Epithelial cell of prostate (primary cell): ENCODE results near the gene ATP2A2.
"Not testable (repeated sequence)": the region's sequence is repeated elsewhere in the genome, so short reads cannot be mapped to it uniquely, and the experiment has no call there.

Experiments
- DNase-seq: peaks from one replicate; pipeline ENCODE4 v3.0.0-alpha.2; 2011; ENCODE audit warnings: low read depth, low spot score
- H3K27ac ChIP-seq: fragments of 450-650 bp; 2 replicates; pipeline ENCODE4 v1.5.1; 2017; ENCODE audit warnings: mild to moderate bottlenecking

ATP2A2 gene

DNA sequence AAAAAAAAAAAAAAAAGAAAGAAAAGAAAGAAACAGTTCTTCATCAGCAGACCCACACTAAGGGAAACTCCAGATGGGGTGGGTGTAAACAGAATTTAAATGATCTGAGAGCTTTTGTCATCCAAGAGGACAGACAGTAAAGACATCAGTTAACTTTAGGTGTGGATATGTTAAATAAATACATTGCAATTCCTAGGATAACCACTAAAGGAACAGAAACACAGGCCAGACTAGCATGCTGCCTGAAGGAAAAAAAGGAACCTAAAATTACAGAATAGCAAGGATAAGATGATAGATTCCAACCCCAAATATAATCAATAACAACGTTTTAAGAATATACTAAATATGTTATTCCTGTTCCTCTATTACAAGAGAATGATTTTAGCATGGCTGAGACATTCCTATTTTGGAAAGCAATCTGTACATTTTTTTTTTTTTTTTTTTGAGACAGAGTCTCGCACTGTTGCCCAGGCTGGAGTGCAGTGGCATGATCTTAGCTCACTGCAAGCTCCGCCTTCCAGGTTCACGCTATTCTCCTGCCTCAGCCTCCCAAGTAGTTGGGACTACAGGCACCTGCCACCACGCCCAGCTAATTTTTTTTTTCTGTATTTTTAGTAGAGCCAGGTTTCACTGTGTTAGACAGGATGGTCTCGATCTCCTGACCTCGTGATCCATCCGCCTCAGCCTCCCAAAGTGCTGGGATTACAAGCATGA is 77.5 kb downstream of the ATP2A2 start:
- not testable (repeated sequence) for H3K27ac ChIP-seq, DNase-seq

- no peak for DNase-seq
- no peak overlapping the region for H3K27ac ChIP-seq
Observed at GRCh38 chr12:110361216-110361615, 80.2 kb downstream of the ATP2A2 start.

- H3K27ac ChIP-seq: no peak overlapping the region
- no peak for DNase-seq
Observed at GRCh38 chr12:110365489-110366320, 84.7 kb downstream of the ATP2A2 start.

DNA sequence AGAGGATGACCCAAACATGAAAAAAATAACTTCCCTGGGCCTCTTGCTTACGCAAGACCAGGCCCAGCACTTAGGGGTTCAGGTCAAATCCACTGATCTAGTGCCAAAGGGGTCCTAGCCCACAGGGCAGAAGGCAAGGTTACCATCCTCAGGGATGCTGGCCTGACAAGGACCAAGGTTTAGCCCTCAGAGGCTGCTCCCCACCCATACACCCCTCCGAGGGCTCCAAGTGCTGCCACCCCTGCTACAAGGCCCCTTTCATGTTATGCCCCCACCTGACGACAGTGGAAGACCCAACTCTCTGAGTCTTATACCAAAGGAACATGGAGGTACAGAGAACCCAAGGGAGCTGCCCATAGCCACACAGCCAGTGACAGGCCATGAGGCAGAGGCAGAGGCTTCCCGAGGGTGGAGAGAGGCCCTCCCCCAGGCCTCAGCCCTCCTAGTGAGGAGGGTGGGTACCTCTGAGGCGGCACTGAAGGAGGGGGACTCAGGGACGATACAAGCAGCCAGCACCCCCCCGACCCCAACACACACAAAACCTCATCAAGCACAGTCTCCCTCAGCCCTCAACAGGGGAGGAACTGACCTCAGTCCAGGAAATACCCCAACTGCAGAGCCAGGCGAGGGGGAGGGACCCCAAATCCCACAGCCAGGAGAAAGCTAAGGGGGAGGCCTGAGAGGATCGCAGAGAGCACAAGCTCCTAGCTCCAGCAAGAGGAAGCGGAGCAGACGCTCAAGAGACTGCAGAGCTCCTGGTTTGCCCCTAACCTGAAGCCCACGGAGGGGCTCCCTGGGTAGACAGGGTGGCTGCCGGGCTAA is 85.5 kb downstream of the ATP2A2 start:
- H3K27ac ChIP-seq: no peak overlapping the region
- DNase-seq: no peak

GRCh38 chr12:110367181-110367864 is 86.3 kb downstream of the ATP2A2 start:
- H3K27ac ChIP-seq: no peak overlapping the region
- DNase-seq: no peak

GRCh38 chr12:110369992-110370391 is 88.9 kb downstream of the ATP2A2 start:
- H3K27ac ChIP-seq: peak overlapping the region; percentile 84
- no peak for DNase-seq

DNA sequence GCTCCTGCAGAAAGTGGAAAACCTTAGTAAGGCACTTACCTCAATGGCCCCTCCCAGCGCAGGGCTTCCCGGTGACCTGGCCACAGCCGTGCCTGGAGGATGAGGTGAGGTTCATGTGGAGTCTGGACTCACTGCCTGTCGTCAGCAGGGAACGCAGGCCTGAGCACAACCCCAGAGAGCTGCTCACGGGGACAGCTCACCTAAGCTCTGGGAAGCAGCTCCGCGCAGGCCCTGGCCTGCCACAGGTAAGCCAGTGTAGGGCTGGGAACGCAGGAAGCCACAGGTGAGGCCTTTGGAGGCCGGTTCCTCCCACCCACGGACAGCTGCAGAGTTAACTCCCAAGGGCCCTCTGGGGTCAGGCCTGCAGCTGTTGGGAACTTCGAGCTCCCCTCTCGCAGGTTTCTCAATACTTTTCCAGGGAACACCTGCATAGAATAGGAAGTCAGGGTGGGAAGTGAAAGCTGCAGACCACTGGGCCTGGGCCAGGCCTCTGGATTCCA is 89.7 kb downstream of the ATP2A2 start:
- H3K27ac ChIP-seq: peak overlapping the region; percentile 84
- DNase-seq: peak; percentile 90

DNA sequence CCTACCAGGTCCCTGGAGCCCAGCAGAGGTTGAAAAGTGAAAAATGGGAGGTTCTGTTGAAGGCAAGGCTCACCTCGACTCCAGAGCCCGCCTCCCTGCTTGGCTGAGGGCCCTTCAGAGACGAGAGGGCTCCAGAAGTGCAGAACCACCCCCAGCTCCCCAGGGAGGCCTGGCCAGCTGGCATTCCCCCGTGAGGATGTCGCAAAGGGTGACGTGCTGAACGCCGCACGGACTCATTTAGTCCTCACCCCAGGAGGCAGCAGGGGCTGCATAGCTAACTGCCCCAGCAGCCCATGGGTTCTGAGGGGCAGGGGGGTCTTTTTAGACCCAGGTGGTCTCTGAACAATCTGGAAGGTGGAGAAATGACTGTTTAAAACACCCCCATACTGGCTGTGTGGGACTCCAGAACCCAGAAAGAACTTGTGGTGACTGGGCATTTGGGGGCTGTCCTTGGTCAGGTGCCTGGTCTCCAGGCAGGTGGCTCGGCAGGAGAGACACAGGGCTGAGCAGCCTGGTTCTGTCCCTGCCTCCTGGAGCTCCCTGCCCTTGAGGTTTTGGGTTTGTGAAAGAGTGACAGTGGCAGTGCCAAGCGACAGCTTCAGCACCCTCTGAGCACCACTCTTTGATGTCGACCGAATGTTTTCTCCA is 90.5 kb downstream of the ATP2A2 start:
- DNase-seq: no peak

GRCh38 chr12:110372056-110372425 is 91.0 kb downstream of the ATP2A2 start:
- peak overlapping the region; percentile 84 for H3K27ac ChIP-seq
- DNase-seq: no peak

More for the DNA sequence above, 90.5 kb downstream of the ATP2A2 start:
- peak overlapping the region; percentile 84 for H3K27ac ChIP-seq

DNA sequence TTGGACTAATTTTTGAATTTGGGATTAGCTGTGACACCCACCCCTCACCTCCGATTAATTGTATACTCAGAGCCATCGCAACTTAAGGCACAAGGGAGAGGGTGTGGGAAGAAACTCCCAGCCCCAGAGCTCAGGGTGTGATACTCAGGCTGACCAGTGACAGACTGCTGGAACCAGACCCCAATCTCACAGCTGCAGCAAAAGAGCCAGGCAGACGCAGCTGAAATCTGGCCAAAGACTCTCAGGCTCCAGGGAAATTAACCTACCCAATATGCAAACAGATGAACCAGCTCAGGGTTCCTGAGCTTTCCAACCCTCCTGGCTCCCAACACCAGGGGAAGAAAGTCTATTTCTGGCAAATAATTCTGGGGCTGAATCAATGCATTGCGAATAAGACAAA is 92.0 kb downstream of the ATP2A2 start:
- H3K27ac ChIP-seq: peak overlapping the region; percentile 56
- no peak for DNase-seq

- no peak for DNase-seq
- peak overlapping the region; percentile 56 for H3K27ac ChIP-seq
Observed at GRCh38 chr12:110373425-110373824, 92.4 kb downstream of the ATP2A2 start.

DNA sequence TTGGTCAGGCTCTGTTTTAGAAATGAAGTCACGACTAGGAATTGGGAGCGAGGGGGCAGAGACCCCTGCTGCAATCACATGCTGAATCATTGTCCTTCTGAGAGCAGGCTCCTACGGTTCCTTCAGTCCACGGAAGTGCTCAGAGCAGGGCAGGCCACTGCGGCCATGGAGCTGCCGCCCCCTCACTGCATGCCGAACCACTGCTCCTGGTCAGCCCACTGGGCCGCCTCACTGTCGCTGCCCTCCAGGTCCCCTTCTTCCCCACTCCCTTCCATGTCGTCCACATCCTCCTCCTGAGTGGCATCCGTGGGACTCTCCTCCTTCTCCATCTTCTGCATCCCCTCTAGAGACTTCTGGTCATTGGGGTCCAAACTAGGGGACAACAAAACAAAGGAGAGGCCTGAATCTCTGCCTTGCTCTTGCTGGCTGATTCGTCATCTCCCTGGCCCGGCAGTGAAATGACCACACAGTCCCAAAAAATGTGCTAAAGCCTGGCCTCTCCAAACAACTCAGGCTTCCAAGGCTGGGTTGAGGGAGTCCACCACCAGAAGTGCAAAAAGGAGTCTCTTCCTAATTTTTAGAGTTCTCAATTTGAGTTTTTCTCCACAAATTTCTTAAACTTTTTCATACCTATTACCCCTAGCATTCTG is 93.0 kb downstream of the ATP2A2 start:
- no peak for DNase-seq
- H3K27ac ChIP-seq: peak overlapping the region; percentile 56

- DNase-seq, H3K27ac ChIP-seq: not testable (repeated sequence)
Observed at GRCh38 chr12:110378131-110378790, 97.2 kb downstream of the ATP2A2 start.

GRCh38 chr12:110379197-110379596 is 98.2 kb downstream of the ATP2A2 start:
- H3K27ac ChIP-seq: no peak overlapping the region

DNA sequence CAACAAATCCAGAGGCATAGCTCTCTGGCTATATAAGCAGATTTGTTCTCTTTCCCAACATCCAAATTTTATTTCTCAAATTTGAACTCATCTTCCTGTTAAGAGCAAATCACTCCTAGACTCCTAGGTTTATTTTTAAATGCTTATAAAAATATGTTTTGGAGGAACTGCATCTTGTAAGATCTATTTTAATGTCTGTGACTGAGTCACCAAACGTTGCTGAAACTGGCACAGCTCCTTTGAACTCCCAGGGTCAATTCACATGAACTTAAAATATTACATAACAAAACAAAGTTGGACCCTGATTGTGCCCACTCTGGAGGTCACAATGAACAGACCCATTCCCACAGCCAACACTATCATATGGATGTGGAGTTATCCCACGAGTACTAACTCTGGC is 98.6 kb downstream of the ATP2A2 start:
- no peak overlapping the region for H3K27ac ChIP-seq
- no peak for DNase-seq

More at GRCh38 chr12:110379197-110379596, 98.2 kb downstream of the ATP2A2 start:
- no peak for DNase-seq

DNA sequence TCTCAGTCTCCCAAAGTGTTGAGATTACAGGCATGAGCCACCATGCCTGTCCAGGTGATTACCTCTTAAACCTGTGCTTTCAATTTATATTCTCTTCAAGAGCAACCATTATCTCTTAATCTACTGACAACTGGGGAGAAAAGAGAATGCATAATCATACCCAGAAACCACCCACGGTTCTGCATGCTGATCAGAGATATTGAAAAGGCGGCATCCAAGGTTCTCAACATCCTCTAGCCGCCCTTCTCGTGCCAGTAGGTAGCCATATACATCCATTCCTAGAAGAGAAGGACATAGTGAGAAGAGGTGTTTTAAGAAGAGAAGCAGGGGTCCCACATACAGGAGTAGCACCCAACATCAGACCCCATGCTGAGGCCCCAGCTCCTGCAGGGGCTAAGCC is 101.6 kb downstream of the ATP2A2 start:
- no peak overlapping the region for H3K27ac ChIP-seq
- no peak for DNase-seq
